Central memory CD8-positive, alpha-beta T cell (primary cell): ENCODE results near the gene EBF4.

Source experiments
- ATAC-seq: fragments of 150-1000 bp; cut with Tn5 transposase; replicated peaks from 2 replicates; pipeline ENCODE4 v1.10.0; 2022; ENCODE audit warnings: mild to moderate bottlenecking, moderate FRiP score, moderate number of reproducible peaks; ENCODE audit not compliant: poor library complexity, severe bottlenecking; ENCODE audit errors: extremely low read depth
- DNase-seq, 2 donors: peaks; one replicate each; pipeline ENCODE4 v3.0.0; 2021; ENCODE audit warnings: low spot score in 2 of 2
- H3K27ac Mint-ChIP-seq: one replicate; pipeline ENCODE4 v1.8.0; 2022; ENCODE audit warnings: low read depth, mild to moderate bottlenecking, moderate library complexity, mixed read lengths
- H3K27me3 Mint-ChIP-seq: one replicate; pipeline ENCODE4 v1.8.0; 2022; ENCODE audit warnings: mixed read lengths
- H3K36me3 Mint-ChIP-seq: one replicate; pipeline ENCODE4 v1.8.0; 2022; ENCODE audit warnings: mild to moderate bottlenecking, moderate library complexity, mixed read lengths; ENCODE audit not compliant: insufficient read depth
- H3K4me1 Mint-ChIP-seq: one replicate; pipeline ENCODE4 v1.8.0; 2022; ENCODE audit warnings: mixed read lengths
- H3K4me3 Mint-ChIP-seq: one replicate; pipeline ENCODE4 v1.8.0; 2022; ENCODE audit warnings: mild to moderate bottlenecking, moderate library complexity, mixed read lengths
- H3K9me3 Mint-ChIP-seq: one replicate; pipeline ENCODE4 v1.8.0; 2022; ENCODE audit warnings: mixed read lengths

EBF4 gene

GRCh38 chr20:2783908-2784566, 91.5 kb downstream of the EBF4 start:
- DNase-seq (no peak), ATAC-seq (no peak)
- Mint-ChIP-seq H3K9me3 (no peaks in the 10 kb centered on the region), H3K36me3 (peaks cover 2% of the 10 kb centered on the region), H3K27ac (no peak overlapping the region), H3K4me3 (no peak overlapping the region), H3K27me3 (peaks cover 51% of the 10 kb centered on the region), H3K4me1 (no peaks in the 10 kb centered on the region)

- no peak overlapping the region for H3K4me3 Mint-ChIP-seq
- no peaks in the 10 kb centered on the region for H3K9me3 Mint-ChIP-seq
- H3K27me3 Mint-ChIP-seq, result peaks cover 96% of the 10 kb centered on the region
- no peak overlapping the region for H3K27ac Mint-ChIP-seq
- DNase-seq (no peak), ATAC-seq (no peak)
- H3K36me3 Mint-ChIP-seq, result peaks cover under 1% of the 10 kb centered on the region
- H3K4me1 Mint-ChIP-seq, result no peaks in the 10 kb centered on the region
Observed at GRCh38 chr20:2793471-2793870, 100.9 kb downstream of the EBF4 start.

GRCh38 chr20:2794202-2794748, 101.7 kb downstream of the EBF4 start:
- H3K27me3 Mint-ChIP-seq, result peaks cover 96% of the 10 kb centered on the region
- ATAC-seq (no peak), DNase-seq (no peak)
- H3K27ac Mint-ChIP-seq, result no peak overlapping the region
- H3K4me3 Mint-ChIP-seq, result no peak overlapping the region
- H3K36me3 Mint-ChIP-seq, result no peaks in the 10 kb centered on the region
- H3K4me1 Mint-ChIP-seq, result peaks cover 6% of the 10 kb centered on the region
- no peaks in the 10 kb centered on the region for H3K9me3 Mint-ChIP-seq

DNA sequence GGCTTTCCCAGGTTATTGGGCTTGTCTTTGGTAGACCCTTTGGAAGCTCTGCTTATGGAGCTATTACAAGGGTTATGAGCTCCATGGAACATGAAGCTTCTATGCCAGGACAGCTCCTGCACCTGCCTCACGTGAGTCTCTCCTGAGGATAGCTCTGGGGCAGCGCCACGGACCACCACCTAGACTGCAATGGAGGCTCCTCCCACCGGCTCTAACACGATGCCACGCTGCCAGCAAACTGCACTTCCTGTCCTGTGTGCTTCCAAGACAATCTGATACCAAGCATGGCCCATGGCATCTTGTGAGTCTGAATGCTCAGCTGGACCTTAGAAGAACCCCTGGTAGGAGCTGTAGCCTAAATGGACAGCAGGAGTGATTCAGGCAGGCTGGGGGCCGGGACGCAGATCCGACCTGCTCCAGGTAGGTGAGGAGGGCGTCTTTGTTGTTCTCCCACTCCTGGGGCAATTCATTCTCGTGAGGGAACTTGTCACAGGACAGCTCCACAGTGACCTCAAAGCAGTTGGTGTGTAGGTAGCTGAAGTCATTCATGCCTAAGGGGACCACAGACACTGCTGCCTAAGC, 102.4 kb downstream of the EBF4 start:
- Mint-ChIP-seq H3K27me3 (peaks cover 96% of the 10 kb centered on the region), H3K27ac (no peak overlapping the region), H3K4me3 (no peak overlapping the region), H3K9me3 (no peaks in the 10 kb centered on the region), H3K4me1 (peaks cover 13% of the 10 kb centered on the region), H3K36me3 (no peaks in the 10 kb centered on the region)
- DNase-seq (no peak), ATAC-seq (no peak)

- Mint-ChIP-seq H3K4me1 (peaks cover 17% of the 10 kb centered on the region), H3K36me3 (no peaks in the 10 kb centered on the region), H3K27me3 (peaks cover 96% of the 10 kb centered on the region), H3K4me3 (no peak overlapping the region), H3K9me3 (no peaks in the 10 kb centered on the region), H3K27ac (no peak overlapping the region)
- no peak for DNase-seq
- ATAC-seq, result no peak
Observed at GRCh38 chr20:2795451-2795850, 102.9 kb downstream of the EBF4 start.

DNA sequence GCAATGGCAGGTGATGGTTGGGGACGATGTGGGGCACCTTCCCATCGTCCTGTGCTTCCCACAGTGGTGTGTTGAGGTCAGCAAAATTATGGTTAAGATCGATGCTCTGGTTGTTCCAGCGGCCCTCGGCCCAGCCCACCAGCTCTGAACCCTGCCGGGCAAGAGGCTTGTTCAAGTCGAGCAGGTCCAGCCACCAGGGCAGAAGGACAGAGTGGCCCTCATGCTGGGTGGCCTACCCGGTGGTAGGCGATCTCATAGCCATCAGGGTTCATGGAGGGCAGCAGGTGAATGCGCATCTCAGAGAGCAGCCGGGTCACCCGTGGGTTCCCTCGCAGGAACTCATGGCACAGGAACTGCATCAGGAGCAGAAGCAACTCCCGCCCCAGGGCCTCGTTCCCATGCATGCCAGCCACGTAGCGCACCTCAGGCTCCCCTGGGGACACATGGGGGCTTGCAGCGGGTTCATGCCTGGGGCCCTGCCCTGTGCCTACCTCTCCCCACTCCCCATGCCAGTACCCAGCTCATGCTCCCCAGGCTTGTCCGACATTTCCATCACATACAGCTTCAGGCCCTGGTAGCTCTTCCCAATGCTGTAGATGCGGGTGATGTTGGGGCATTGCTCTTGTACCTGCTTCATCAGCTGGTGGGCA, 103.6 kb downstream of the EBF4 start:
- DNase-seq (no peak), ATAC-seq (no peak)
- H3K9me3 Mint-ChIP-seq, result no peaks in the 10 kb centered on the region
- no peaks in the 10 kb centered on the region for H3K36me3 Mint-ChIP-seq
- H3K4me3 Mint-ChIP-seq, result no peak overlapping the region
- peaks cover 96% of the 10 kb centered on the region for H3K27me3 Mint-ChIP-seq
- H3K27ac Mint-ChIP-seq, result no peak overlapping the region
- H3K4me1 Mint-ChIP-seq, result peaks cover 23% of the 10 kb centered on the region

DNA sequence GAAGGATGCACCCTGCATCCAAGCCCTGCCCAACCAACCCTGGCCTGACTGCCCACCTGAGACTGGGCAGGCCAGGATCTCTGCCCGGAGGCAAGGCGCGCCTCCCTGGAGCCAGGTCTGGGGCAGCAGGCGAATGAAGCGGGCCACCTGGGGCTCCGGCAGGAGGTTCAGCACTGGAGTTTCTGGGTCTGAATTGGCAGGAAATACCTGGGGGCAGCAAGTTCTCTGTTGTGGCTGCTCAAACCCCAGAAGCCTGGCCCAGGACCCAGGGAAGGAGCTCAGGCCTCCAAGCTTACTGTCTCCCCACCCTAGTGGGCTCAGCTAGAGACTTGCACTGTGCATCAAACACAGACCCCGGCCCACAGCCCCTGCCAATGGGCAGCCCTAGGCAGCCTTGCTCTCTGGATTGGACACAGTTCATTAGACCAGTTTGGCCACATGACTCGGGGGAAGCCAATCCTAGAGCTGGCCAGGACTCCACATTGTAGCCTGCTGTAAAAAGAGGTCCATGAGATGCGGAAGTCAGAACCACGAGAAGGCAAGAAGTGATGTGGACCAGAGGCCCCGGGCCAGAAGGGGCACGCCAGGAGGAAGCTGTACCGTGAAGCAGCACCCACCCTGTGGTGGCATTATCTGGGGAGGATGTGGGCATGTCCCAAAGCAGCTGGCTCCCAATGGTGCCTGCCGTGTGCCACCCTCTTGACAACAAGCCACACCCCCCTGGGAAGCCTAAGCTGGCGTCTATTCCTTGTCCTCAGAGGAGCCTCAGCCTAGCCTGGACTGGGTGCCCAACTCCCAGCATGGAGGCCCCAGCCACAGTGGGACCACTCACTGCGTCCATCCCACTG, 104.8 kb downstream of the EBF4 start:
- peaks cover 96% of the 10 kb centered on the region for H3K27me3 Mint-ChIP-seq
- H3K4me1 Mint-ChIP-seq, result peaks cover 29% of the 10 kb centered on the region
- H3K9me3 Mint-ChIP-seq, result no peaks in the 10 kb centered on the region
- no peak overlapping the region for H3K4me3 Mint-ChIP-seq
- no peaks in the 10 kb centered on the region for H3K36me3 Mint-ChIP-seq
- H3K27ac Mint-ChIP-seq, result no peak overlapping the region
- ATAC-seq (no peak), DNase-seq (no peak)

DNA sequence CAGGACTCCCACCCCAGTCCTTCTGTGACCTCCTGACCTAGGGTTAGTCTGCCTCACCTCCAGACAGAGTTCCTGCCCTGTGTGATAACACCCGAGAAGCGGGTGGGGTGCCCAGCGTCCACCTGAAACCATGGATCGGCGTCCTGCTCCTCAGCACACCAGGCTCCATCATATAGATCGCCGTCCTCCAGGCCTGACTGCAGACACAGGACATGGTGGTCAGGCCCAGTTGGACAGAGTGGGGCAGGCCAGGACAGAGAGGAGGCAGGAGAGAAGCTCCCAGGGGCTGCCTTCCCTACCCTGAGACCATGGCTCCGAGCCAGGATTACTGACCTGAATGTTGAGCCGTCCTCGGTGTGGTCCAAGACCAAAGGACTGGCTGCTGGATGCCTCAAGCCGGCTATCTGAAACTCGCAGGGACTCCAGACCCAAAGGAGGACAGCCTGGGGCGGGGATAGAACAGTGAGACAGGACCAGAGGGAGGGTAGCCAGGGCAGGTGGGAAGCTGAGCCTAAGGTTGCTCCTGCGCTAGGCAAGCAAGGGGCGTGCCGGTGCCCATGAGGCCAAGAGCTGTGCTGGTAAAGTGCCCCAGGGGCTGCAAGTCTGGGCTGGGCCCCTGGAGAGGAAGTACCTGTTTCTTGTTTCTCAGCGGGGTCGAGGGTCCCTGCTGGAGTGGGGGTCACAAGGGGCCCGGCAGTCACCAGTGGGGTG, 105.7 kb downstream of the EBF4 start:
- Mint-ChIP-seq H3K27ac (no peak overlapping the region), H3K9me3 (no peaks in the 10 kb centered on the region), H3K4me3 (no peak overlapping the region), H3K36me3 (no peaks in the 10 kb centered on the region), H3K27me3 (peaks cover 94% of the 10 kb centered on the region), H3K4me1 (peaks cover 29% of the 10 kb centered on the region)
- ATAC-seq (no peak), DNase-seq (no peak)

GRCh38 chr20:2798814-2799213, 106.2 kb downstream of the EBF4 start:
- Mint-ChIP-seq H3K9me3 (no peaks in the 10 kb centered on the region), H3K4me1 (peaks cover 29% of the 10 kb centered on the region), H3K4me3 (peak overlapping the region; percentile 80), H3K27ac (no peak overlapping the region), H3K27me3 (peaks cover 92% of the 10 kb centered on the region), H3K36me3 (no peaks in the 10 kb centered on the region)
- ATAC-seq (no peak), DNase-seq (no peak)

- H3K27ac Mint-ChIP-seq, result peak overlapping the region; percentile 35
- H3K9me3 Mint-ChIP-seq, result no peaks in the 10 kb centered on the region
- H3K4me3 Mint-ChIP-seq, result peak overlapping the region; percentile 80
- no peaks in the 10 kb centered on the region for H3K36me3 Mint-ChIP-seq
- DNase-seq (no peak), ATAC-seq (no peak)
- peaks cover 29% of the 10 kb centered on the region for H3K4me1 Mint-ChIP-seq
- H3K27me3 Mint-ChIP-seq, result peaks cover 92% of the 10 kb centered on the region
Observed at GRCh38 chr20:2799271-2799670, 106.7 kb downstream of the EBF4 start.

GRCh38 chr20:2799688-2800520, 107.3 kb downstream of the EBF4 start:
- Mint-ChIP-seq H3K9me3 (no peaks in the 10 kb centered on the region), H3K27me3 (peaks cover 90% of the 10 kb centered on the region), H3K27ac (peak overlapping the region; percentile 35), H3K4me1 (peaks cover 29% of the 10 kb centered on the region), H3K36me3 (no peaks in the 10 kb centered on the region), H3K4me3 (peak overlapping the region; percentile 80)
- no peak for DNase-seq
- no peak for ATAC-seq
